ENCODE data around the gene SETD5. TPM values are rescaled to one million over a fixed set of nuclear protein-coding genes. Genes with fewer than 3 reads are reported as not detected.
A peak's percentile ranks its signal among the peaks of the same experiment; 100 is the strongest.

SETD5 gene
- total RNA-seq, 4 donors from 2014 or later = 96.9 to 130 (median 115) TPM

- Histone ChIP-seq H3K27me3 (no peaks in the 10 kb centered on the region), H3K4me1 (peaks cover 0 to 10% (median 3%) of the 10 kb centered on the region in 4 donors), H3K27ac (peak overlapping the region in 2 of 4 donors; percentile 12 to 33), H3K4me3 (no peak overlapping the region), H3K36me3 (peaks cover 0 to 18% (median 0%) of the 10 kb centered on the region in 3 donors), H3K9me3 (no peaks in the 10 kb centered on the region)
- TF ChIP-seq, protein P1, sequence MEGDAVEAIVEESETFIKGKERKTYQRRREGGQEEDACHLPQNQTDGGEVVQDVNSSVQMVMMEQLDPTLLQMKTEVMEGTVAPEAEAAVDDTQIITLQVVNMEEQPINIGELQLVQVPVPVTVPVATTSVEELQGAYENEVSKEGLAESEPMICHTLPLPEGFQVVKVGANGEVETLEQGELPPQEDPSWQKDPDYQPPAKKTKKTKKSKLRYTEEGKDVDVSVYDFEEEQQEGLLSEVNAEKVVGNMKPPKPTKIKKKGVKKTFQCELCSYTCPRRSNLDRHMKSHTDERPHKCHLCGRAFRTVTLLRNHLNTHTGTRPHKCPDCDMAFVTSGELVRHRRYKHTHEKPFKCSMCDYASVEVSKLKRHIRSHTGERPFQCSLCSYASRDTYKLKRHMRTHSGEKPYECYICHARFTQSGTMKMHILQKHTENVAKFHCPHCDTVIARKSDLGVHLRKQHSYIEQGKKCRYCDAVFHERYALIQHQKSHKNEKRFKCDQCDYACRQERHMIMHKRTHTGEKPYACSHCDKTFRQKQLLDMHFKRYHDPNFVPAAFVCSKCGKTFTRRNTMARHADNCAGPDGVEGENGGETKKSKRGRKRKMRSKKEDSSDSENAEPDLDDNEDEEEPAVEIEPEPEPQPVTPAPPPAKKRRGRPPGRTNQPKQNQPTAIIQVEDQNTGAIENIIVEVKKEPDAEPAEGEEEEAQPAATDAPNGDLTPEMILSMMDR (IDR thresholded peaks at IDR 0.05) = peak; percentile 76 to 85 (median 81)
- TF ChIP-seq EP300 (IDR thresholded peaks at IDR 0.05) = peak in 1 of 2 donors; percentile 35
- TF ChIP-seq POLR2A (IDR thresholded peaks at IDR 0.05) = no peak
- peak; percentile 34 to 70 for DNase-seq (ENCODE audit: low spot score in 2 of 2)
- 18 to 20% methylated on average over 7 of the region's 7 CpGs for WGBS, 2 donors
Observed at GRCh38 chr3:9352917-9353752, 44.3 kb upstream of the SETD5 start.

GRCh38 chr3:9361691-9362388 lies 35.6 kb upstream of the SETD5 start:
- Histone ChIP-seq H3K4me1 (peaks cover 0 to 29% (median 12%) of the 10 kb centered on the region in 4 donors), H3K27me3 (no peaks in the 10 kb centered on the region), H3K4me3 (peak overlapping the region in 2 of 4 donors; percentile 69 to 92), H3K27ac (peak overlapping the region in 2 of 4 donors; percentile 90 to 94), H3K36me3 (peaks cover 0 to 19% (median 5%) of the 10 kb centered on the region in 3 donors), H3K9me3 (no peaks in the 10 kb centered on the region)
- WGBS, 2 donors = 70 to 80% methylated on average over 5 of the region's 5 CpGs
- TF ChIP-seq POLR2A (IDR thresholded peaks at IDR 0.05) = no peak
- TF ChIP-seq, protein P1 (IDR thresholded peaks at IDR 0.05) = no peak
- TF ChIP-seq EP300 (IDR thresholded peaks at IDR 0.05) = no peak
- DNase-seq (ENCODE audit: low spot score in 2 of 2) = no peak

- peaks cover 0 to 30% (median 5%) of the 10 kb centered on the region in 3 donors for H3K36me3 ChIP-seq
- peak; percentile 78 for DNase-seq (ENCODE audit: low spot score in 2 of 2)
- peaks cover 0 to 29% (median 12%) of the 10 kb centered on the region in 4 donors for H3K4me1 ChIP-seq
- peak within 1 kb of the TSS; percentile 57 to 92 (median 66) for H3K4me3 ChIP-seq
- H3K27ac ChIP-seq = peak within 1 kb of the TSS; percentile 77 to 94 (median 88)
- WGBS, 2 donors = 2% methylated on average over 36 to 46 of the region's 46 CpGs
- H3K27me3 ChIP-seq = no peaks in the 10 kb centered on the region
- H3K9me3 ChIP-seq = no peaks in the 10 kb centered on the region
- TF ChIP-seq EP300 (IDR thresholded peaks at IDR 0.05) (peak; percentile 86 to 96), POLR2A (IDR thresholded peaks at IDR 0.05) (peak; percentile 47 to 60)
- TF ChIP-seq, protein P1 (IDR thresholded peaks at IDR 0.05) = peak in 2 of 5 experiments; percentile 16 to 26
Observed at GRCh38 chr3:9362731-9363530, 34.5 kb upstream of the SETD5 start, which contains the start of gene THUMPD3. THUMPD3 (plus strand) TSS chr3:9363054; CDS start chr3:9365069, 2,015 bp downstream.

- Histone ChIP-seq H3K27me3 (no peaks in the 10 kb centered on the region), H3K27ac (no peak overlapping the region), H3K9me3 (no peaks in the 10 kb centered on the region), H3K4me3 (no peak overlapping the region), H3K4me1 (peaks cover 0 to 8% (median 1%) of the 10 kb centered on the region in 4 donors), H3K36me3 (peaks cover 0 to 94% (median 11%) of the 10 kb centered on the region in 3 donors)
- DNase-seq (ENCODE audit: low spot score in 2 of 2) = no peak
- 84 to 85% methylated on average over 1 of the region's 1 CpG for WGBS, 2 donors
- TF ChIP-seq, protein P1 (IDR thresholded peaks at IDR 0.05) = no peak
- TF ChIP-seq EP300 (IDR thresholded peaks at IDR 0.05) (no peak), POLR2A (IDR thresholded peaks at IDR 0.05) (no peak)
Observed at GRCh38 chr3:9369508-9369907, 27.9 kb upstream of the SETD5 start.
